K562 (cell line): ENCODE results near the gene AKAP13.
"Not testable (repeated sequence)": the region's sequence is repeated elsewhere in the genome, so short reads cannot be mapped to it uniquely, and the experiment has no call there.

Source experiments
- CBX2 ChIP-seq: fragments of 200-600 bp; sonication (generic); IDR thresholded peaks from one replicate; pipeline ENCODE4 v1.6.1; 2012; ENCODE audit warnings: mild to moderate bottlenecking, low read length, inconsistent platforms; ENCODE audit not compliant: insufficient read depth, poor library complexity, severe bottlenecking
- EP300 ChIP-seq: IDR thresholded peaks from 2 replicates; pipeline ENCODE4 v1.6.1; 2012; ENCODE audit warnings: low read length, improper control_type of control experiment
- KDM1A ChIP-seq, 2 experiments: fragments of 450-650 bp; IDR thresholded peaks; 2 replicates each; pipeline ENCODE4 v1.6.1; 2016; ENCODE audit warnings: mild to moderate bottlenecking in 2 of 2
- MAFG ChIP-seq: fragments of 450-650 bp; conservative IDR thresholded peaks from 2 replicates; pipeline ENCODE4 v1.6.1; 2016; ENCODE audit warnings: missing genetic modification characterization, missing compliant biosample characterization
- MAFK ChIP-seq: IDR thresholded peaks from 2 replicates; pipeline ENCODE4 v1.6.1; 2011; ENCODE audit warnings: low read length, improper control_type of control experiment
- SMC3 ChIP-seq: conservative IDR thresholded peaks from 2 replicates; pipeline ENCODE4 v1.6.1; 2011; ENCODE audit warnings: low read depth, low read length, improper control_type of control experiment; ENCODE audit not compliant: insufficient read depth
- ZNF143 ChIP-seq: sonication (generic); formaldehyde crosslinking; IDR thresholded peaks from 2 replicates; pipeline ENCODE4 v1.9.0; 2022; ENCODE audit warnings: mild to moderate bottlenecking, missing genetic modification reagents
- ZSCAN29 ChIP-seq: fragments of 450-650 bp; IDR thresholded peaks from 2 replicates; pipeline ENCODE4 v1.6.1; 2017
- TF ChIP-seq, protein P1 (sequence below): sonication (generic); formaldehyde crosslinking; IDR thresholded peaks from 2 replicates; pipeline ENCODE4 v1.8.1; 2023; ENCODE audit warnings: mild to moderate bottlenecking, missing genetic modification reagents
- TF ChIP-seq, protein P2 (sequence below): conservative IDR thresholded peaks from 2 replicates; pipeline ENCODE4 v1.6.1; 2011; ENCODE audit warnings: low read depth, mild to moderate bottlenecking, low read length; ENCODE audit not compliant: control insufficient read depth
- TF ChIP-seq, protein P3 (sequence below), 3 experiments: IDR thresholded peaks in 2 of 3; conservative IDR thresholded peaks in 1 of 3; 2 replicates each; pipeline ENCODE4 v1.5.1; 2011 to 2012; ENCODE audit warnings: low read length in 3 of 3, mild to moderate bottlenecking in 3 of 3, control low read depth in 2 of 3, improper control_type of control experiment in 1 of 3, inconsistent platforms in 1 of 3, low read depth in 1 of 3, mixed read lengths in 1 of 3, moderate library complexity in 1 of 3; ENCODE audit not compliant: insufficient read depth in 2 of 3

DNA sequence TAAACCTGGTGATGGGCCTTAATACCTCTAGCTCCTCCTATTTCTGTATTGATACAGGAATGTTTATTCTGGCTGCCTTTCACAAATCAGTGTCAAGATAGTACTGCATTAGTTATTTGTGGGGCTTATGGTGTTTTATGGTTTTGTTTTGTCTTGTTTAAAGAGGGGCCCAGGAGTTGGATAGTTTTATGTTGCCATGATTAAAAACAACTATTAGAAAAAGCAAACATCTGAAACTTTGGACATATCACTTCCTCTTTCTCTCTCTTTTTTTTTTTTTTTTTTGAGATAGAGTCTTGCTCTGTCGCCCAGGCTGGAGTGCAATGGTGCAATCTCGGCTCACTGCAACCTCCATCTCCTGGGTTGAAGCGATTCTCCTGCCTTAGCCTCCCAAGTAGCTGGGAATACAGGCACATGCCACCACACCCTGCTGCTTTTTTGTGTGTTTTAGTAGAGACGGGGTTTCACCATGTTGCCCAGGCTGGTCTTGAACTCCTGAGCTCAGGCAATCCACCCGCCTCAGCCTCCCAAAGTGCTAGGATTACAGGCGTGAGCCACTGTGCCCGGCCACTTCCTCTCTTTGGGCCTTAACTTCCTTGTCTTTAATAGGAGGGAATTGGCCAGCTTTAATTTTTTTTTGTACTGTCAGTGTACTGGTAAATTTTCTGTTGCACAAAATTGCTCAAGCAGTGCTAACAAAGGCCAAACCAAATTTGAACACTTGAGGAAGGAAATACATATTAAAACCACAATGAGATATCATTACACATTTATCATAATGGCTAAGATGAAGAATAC lies 155.3 kb downstream of the AKAP13 start:
- TF ChIP-seq EP300; ZSCAN29; KDM1A (IDR thresholded peaks at IDR 0.05); CBX2; MAFG (tag); ZNF143; SMC3; MAFK: not testable (repeated sequence)
- TF ChIP-seq, protein P1, sequence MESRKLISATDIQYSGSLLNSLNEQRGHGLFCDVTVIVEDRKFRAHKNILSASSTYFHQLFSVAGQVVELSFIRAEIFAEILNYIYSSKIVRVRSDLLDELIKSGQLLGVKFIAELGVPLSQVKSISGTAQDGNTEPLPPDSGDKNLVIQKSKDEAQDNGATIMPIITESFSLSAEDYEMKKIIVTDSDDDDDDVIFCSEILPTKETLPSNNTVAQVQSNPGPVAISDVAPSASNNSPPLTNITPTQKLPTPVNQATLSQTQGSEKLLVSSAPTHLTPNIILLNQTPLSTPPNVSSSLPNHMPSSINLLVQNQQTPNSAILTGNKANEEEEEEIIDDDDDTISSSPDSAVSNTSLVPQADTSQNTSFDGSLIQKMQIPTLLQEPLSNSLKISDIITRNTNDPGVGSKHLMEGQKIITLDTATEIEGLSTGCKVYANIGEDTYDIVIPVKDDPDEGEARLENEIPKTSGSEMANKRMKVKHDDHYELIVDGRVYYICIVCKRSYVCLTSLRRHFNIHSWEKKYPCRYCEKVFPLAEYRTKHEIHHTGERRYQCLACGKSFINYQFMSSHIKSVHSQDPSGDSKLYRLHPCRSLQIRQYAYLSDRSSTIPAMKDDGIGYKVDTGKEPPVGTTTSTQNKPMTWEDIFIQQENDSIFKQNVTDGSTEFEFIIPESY (CRISPR knock-in tag) = not testable (repeated sequence)
- TF ChIP-seq, protein P2, sequence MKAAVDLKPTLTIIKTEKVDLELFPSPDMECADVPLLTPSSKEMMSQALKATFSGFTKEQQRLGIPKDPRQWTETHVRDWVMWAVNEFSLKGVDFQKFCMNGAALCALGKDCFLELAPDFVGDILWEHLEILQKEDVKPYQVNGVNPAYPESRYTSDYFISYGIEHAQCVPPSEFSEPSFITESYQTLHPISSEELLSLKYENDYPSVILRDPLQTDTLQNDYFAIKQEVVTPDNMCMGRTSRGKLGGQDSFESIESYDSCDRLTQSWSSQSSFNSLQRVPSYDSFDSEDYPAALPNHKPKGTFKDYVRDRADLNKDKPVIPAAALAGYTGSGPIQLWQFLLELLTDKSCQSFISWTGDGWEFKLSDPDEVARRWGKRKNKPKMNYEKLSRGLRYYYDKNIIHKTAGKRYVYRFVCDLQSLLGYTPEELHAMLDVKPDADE = not testable (repeated sequence)
- TF ChIP-seq, protein P3, sequence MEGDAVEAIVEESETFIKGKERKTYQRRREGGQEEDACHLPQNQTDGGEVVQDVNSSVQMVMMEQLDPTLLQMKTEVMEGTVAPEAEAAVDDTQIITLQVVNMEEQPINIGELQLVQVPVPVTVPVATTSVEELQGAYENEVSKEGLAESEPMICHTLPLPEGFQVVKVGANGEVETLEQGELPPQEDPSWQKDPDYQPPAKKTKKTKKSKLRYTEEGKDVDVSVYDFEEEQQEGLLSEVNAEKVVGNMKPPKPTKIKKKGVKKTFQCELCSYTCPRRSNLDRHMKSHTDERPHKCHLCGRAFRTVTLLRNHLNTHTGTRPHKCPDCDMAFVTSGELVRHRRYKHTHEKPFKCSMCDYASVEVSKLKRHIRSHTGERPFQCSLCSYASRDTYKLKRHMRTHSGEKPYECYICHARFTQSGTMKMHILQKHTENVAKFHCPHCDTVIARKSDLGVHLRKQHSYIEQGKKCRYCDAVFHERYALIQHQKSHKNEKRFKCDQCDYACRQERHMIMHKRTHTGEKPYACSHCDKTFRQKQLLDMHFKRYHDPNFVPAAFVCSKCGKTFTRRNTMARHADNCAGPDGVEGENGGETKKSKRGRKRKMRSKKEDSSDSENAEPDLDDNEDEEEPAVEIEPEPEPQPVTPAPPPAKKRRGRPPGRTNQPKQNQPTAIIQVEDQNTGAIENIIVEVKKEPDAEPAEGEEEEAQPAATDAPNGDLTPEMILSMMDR (IDR thresholded peaks at IDR 0.05 in 2 of 3, conservative IDR thresholded peaks at IDR 0.05 in 1 of 3; ENCODE audit: insufficient read depth in 2 of 3, low read depth in 1 of 3, low read length in 3 of 3) = not testable (repeated sequence)
